AG09319 (cell line): ENCODE results near the gene ZBTB8A.

Experiments used
- DNase-seq: peaks from one replicate; pipeline ENCODE4 v3.0.0-alpha.2; 2010; ENCODE audit warnings: low read depth; ENCODE audit errors: extremely low read depth
- CTCF ChIP-seq: IDR thresholded peaks from 2 replicates; pipeline ENCODE4 v1.5.1; 2011; ENCODE audit warnings: low read depth, mild to moderate bottlenecking, inconsistent platforms, low read length, moderate library complexity

The ZBTB8A gene

GRCh38 chr1:32606565-32607371 is 67.5 kb downstream of the ZBTB8A start:
- DNase-seq: no peak
- no peak for TF ChIP-seq CTCF

- no peak for DNase-seq
- TF ChIP-seq CTCF: no peak
Measured at GRCh38 chr1:32609180-32609579, 70.0 kb downstream of the ZBTB8A start.

- no peak for DNase-seq
- no peak for TF ChIP-seq CTCF
Measured at GRCh38 chr1:32611859-32612188, 72.6 kb downstream of the ZBTB8A start.

- DNase-seq: peak; percentile 15
- TF ChIP-seq CTCF: peak; percentile 32
Measured at GRCh38 chr1:32612189-32612881, 73.1 kb downstream of the ZBTB8A start.

GRCh38 chr1:32613472-32613871 is 74.2 kb downstream of the ZBTB8A start:
- no peak for DNase-seq
- TF ChIP-seq CTCF: no peak

- TF ChIP-seq CTCF: no peak
- DNase-seq: no peak
Measured at GRCh38 chr1:32618673-32619221, 79.5 kb downstream of the ZBTB8A start.
